Parathyroid adenoma (tissue), 2 donors: Measurements from ENCODE around the gene CTAGE9.

Source experiments
- H2AFZ ChIP-seq: fragments of 300-600 bp; sonication (generic); one replicate; pipeline ENCODE4 v1.7.0; 2017; ENCODE audit warnings: antibody characterized with exemption, mild to moderate bottlenecking
- H3K27ac ChIP-seq: fragments of 300-600 bp; sonication (generic); one replicate; pipeline ENCODE4 v1.7.0; 2017
- H3K27me3 ChIP-seq: fragments of 300-600 bp; sonication (generic); one replicate; pipeline ENCODE4 v1.7.0; 2017; ENCODE audit warnings: low read length; ENCODE audit not compliant: control insufficient read depth, insufficient read depth
- H3K36me3 ChIP-seq: fragments of 300-600 bp; sonication (generic); one replicate; pipeline ENCODE4 v1.7.0; 2017; ENCODE audit warnings: low read length; ENCODE audit not compliant: control insufficient read depth, insufficient read depth
- H3K4me1 ChIP-seq: fragments of 300-600 bp; sonication (generic); one replicate; pipeline ENCODE4 v1.7.0; 2017; ENCODE audit warnings: control low read depth
- H3K4me2 ChIP-seq: fragments of 300-600 bp; sonication (generic); one replicate; pipeline ENCODE4 v1.7.0; 2017; ENCODE audit warnings: low read length
- H3K4me3 ChIP-seq: fragments of 300-600 bp; sonication (generic); one replicate; pipeline ENCODE4 v1.7.0; 2017; ENCODE audit warnings: low read depth, low read length
- H3K79me2 ChIP-seq: fragments of 300-600 bp; sonication (generic); one replicate; pipeline ENCODE4 v1.7.0; 2017; ENCODE audit warnings: control low read depth
- H3K9ac ChIP-seq: fragments of 300-600 bp; sonication (generic); one replicate; pipeline ENCODE4 v1.7.0; 2017; ENCODE audit warnings: mild to moderate bottlenecking
- H3K9me3 ChIP-seq: fragments of 300-600 bp; sonication (generic); one replicate; pipeline ENCODE4 v1.7.0; 2017; ENCODE audit warnings: low read length; ENCODE audit not compliant: control insufficient read depth
- TF ChIP-seq, protein P1 (sequence below): fragments of 300-600 bp; sonication (generic); IDR thresholded peaks from one replicate; pipeline ENCODE4 v1.7.0; 2017; ENCODE audit warnings: antibody characterized with exemption, mild to moderate bottlenecking
- donor health status: primary hyperparathyroidism.

CTAGE9 gene

DNA sequence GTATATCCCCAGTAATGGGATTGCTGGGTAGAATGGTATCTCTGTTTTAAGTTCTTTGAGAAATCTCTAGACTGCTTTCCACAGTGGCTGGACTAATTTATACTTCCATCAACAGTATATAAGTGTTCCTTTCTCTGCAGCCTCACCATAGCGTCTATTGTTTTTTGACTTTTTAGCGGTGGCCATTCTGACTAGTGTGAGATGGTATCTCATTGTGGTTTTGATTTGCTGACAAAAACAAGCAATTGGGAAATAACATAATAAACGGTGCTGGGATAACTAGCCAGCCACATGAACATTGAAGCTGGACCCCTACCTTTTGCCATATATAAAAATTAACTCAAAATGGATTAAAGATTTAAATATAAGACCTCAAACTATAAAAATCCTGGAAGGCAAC, 23.8 kb downstream of the CTAGE9 start:
- H3K9me3 ChIP-seq, result no peaks in the 10 kb centered on the region
- no peak overlapping the region for H3K27ac ChIP-seq
- no peaks in the 10 kb centered on the region for H3K79me2 ChIP-seq
- H2AFZ ChIP-seq, result no peak overlapping the region
- no peaks in the 10 kb centered on the region for H3K4me1 ChIP-seq
- TF ChIP-seq, protein P1, sequence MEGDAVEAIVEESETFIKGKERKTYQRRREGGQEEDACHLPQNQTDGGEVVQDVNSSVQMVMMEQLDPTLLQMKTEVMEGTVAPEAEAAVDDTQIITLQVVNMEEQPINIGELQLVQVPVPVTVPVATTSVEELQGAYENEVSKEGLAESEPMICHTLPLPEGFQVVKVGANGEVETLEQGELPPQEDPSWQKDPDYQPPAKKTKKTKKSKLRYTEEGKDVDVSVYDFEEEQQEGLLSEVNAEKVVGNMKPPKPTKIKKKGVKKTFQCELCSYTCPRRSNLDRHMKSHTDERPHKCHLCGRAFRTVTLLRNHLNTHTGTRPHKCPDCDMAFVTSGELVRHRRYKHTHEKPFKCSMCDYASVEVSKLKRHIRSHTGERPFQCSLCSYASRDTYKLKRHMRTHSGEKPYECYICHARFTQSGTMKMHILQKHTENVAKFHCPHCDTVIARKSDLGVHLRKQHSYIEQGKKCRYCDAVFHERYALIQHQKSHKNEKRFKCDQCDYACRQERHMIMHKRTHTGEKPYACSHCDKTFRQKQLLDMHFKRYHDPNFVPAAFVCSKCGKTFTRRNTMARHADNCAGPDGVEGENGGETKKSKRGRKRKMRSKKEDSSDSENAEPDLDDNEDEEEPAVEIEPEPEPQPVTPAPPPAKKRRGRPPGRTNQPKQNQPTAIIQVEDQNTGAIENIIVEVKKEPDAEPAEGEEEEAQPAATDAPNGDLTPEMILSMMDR, result no peak
- no peaks in the 10 kb centered on the region for H3K27me3 ChIP-seq
- H3K9ac ChIP-seq, result no peak overlapping the region
- H3K4me3 ChIP-seq, result no peak overlapping the region
- H3K36me3 ChIP-seq, result no peaks in the 10 kb centered on the region
- no peak overlapping the region for H3K4me2 ChIP-seq

DNA sequence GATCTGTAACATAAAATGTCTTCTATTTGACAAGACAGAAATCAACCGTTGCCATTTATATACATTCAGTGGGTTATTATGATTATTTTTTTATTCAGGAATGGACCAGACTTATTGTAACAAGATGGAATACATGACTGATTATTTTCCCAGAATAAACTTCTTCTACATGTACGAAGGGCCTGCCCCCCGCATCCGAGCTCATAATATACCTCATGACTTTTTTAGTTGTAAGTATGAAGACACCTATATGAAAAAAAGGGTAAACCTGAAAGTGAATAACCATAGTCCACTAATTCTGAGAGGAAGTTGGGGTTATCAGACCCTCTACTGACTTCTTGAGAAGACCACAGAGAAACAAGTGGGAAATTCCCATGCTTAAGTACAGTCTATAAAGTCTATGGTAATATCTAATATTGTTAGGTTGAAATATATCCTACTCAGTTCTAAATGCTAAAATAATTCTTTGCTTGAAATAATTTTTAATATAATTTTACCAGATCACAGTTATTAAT, 25.5 kb downstream of the CTAGE9 start:
- Histone ChIP-seq H3K9ac (no peak overlapping the region), H3K9me3 (no peaks in the 10 kb centered on the region), H2AFZ (no peak overlapping the region), H3K79me2 (no peaks in the 10 kb centered on the region), H3K36me3 (no peaks in the 10 kb centered on the region), H3K4me2 (no peak overlapping the region), H3K27ac (no peak overlapping the region), H3K4me1 (no peaks in the 10 kb centered on the region), H3K4me3 (no peak overlapping the region), H3K27me3 (no peaks in the 10 kb centered on the region)
- TF ChIP-seq, protein P1, result no peak

DNA sequence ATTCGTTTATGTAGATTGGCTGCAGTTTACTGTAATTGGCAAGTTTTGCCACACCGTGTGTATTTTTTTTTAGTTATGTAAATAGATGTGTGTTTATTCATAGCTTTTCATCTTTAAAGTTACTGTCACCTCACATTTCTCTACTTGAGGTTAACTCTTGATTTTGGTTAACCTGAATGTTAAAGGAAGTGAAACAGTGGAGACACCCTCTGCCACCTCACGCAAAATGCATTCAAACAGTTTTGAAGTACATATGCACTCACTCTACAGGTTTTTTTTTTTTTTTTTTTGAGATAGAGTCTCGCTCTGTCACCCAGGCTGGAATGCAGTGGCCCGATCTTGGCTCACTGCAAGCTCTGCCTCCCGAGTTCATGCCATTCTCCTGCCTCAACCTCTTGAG, 27.3 kb downstream of the CTAGE9 start:
- H3K27ac ChIP-seq, result no peak overlapping the region
- H2AFZ ChIP-seq, result no peak overlapping the region
- no peak overlapping the region for H3K9ac ChIP-seq
- H3K79me2 ChIP-seq, result no peaks in the 10 kb centered on the region
- no peak overlapping the region for H3K4me2 ChIP-seq
- H3K36me3 ChIP-seq, result no peaks in the 10 kb centered on the region
- no peak overlapping the region for H3K4me3 ChIP-seq
- H3K27me3 ChIP-seq, result no peaks in the 10 kb centered on the region
- no peaks in the 10 kb centered on the region for H3K4me1 ChIP-seq
- H3K9me3 ChIP-seq, result no peaks in the 10 kb centered on the region
- TF ChIP-seq, protein P1, result no peak

DNA sequence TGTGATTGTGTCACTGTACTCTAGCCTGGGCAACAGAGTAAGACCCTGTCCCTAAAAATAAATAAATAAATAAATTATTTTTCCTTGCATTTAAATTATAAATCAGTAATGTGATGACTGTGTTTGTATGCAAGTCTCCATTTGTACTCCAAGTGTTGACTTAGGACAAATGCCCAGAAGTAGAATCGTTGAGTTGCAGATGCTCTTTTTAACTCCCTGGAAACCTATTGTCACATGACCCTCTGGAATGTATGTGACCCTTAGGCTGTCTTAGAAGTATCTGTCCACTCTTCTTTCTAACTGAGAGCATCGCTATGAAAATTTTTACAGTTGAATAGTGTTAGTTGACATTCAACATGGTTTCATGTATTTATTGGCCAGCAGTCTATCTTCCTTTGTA, 28.4 kb downstream of the CTAGE9 start:
- H3K36me3 ChIP-seq, result no peaks in the 10 kb centered on the region
- no peaks in the 10 kb centered on the region for H3K27me3 ChIP-seq
- no peaks in the 10 kb centered on the region for H3K9me3 ChIP-seq
- no peak overlapping the region for H3K27ac ChIP-seq
- H3K4me1 ChIP-seq, result no peaks in the 10 kb centered on the region
- no peak overlapping the region for H3K4me3 ChIP-seq
- H3K9ac ChIP-seq, result no peak overlapping the region
- TF ChIP-seq, protein P1, result no peak
- no peak overlapping the region for H2AFZ ChIP-seq
- H3K4me2 ChIP-seq, result no peak overlapping the region
- H3K79me2 ChIP-seq, result no peaks in the 10 kb centered on the region

DNA sequence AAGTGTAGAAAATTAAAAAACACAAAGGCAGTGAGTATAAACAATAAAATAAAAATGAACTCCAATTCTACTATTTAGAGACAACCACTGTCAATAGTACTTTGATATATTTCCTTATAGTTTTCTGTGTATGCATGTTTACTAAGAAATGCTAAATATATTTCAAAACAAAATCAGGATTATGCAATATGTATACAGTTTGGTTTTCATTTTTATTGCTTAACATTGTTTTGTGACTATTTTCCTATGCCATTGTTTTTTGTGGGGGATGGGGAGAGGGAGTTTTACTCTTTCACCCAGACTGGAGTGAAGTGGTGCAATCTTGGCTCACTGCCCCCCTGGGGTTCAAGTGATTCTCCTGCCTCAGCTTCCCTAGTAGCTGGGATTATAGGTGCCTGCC, 29.2 kb downstream of the CTAGE9 start:
- Histone ChIP-seq H3K4me2 (no peak overlapping the region), H3K36me3 (no peaks in the 10 kb centered on the region), H3K27me3 (no peaks in the 10 kb centered on the region), H3K27ac (no peak overlapping the region), H3K4me3 (no peak overlapping the region), H3K9me3 (no peaks in the 10 kb centered on the region), H3K79me2 (no peaks in the 10 kb centered on the region), H2AFZ (no peak overlapping the region), H3K9ac (no peak overlapping the region), H3K4me1 (no peaks in the 10 kb centered on the region)
- TF ChIP-seq, protein P1, result no peak
